Activated T-cell treated with anti-CD3 and anti-CD28 coated beads for 1 hour (primary cell): ENCODE results near the gene PCSK4.
"Not testable (repeated sequence)": the region's sequence is repeated elsewhere in the genome, so short reads cannot be mapped to it uniquely, and the experiment has no call there.

ENCODE experiments used
- DNase-seq: peaks from one replicate; pipeline ENCODE4 v3.0.0-alpha.2; 2020; ENCODE audit warnings: low read depth

Gene PCSK4

DNA sequence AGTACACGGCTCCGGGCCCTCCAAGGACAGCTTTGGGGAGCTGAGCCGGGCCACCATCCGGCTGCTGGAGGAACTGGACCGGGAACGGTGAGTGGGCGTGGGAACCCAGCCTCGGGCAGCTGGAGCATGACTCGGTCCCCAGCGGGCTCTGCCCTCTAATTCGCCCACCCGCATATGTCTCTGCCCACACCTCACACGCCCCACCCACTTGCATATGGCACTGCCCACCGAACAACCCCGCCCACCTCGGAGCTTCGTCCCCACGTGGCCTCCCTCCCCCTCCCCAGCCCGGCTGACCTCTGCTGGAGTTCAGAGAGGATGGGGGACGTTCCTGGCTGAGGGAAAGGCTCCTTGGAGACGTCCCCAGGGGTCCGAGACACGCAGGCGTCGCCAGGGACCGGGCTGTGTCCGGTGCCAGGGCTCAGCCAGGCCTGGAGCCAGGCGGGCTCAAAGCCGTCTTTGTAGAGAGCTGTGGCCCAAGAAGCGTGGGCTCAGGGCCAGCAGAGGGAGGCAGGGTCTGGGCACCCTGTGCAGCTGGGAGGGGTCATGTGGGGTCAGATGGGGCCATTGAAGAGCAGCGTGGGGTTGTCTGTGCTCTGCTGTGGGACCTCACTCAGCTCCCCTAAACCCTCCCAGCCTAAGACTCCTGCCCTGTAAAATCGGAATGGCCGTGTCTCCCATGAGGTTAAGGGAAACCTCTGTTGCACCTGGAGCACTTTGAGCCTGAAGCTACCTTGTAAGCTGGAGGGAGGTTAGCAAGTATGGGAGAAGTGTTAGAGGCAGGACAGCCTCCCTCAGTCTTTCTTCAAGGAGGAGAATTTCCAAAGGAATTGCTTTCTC, 36.4 kb downstream of the PCSK4 start:
- DNase-seq = no peak

DNA sequence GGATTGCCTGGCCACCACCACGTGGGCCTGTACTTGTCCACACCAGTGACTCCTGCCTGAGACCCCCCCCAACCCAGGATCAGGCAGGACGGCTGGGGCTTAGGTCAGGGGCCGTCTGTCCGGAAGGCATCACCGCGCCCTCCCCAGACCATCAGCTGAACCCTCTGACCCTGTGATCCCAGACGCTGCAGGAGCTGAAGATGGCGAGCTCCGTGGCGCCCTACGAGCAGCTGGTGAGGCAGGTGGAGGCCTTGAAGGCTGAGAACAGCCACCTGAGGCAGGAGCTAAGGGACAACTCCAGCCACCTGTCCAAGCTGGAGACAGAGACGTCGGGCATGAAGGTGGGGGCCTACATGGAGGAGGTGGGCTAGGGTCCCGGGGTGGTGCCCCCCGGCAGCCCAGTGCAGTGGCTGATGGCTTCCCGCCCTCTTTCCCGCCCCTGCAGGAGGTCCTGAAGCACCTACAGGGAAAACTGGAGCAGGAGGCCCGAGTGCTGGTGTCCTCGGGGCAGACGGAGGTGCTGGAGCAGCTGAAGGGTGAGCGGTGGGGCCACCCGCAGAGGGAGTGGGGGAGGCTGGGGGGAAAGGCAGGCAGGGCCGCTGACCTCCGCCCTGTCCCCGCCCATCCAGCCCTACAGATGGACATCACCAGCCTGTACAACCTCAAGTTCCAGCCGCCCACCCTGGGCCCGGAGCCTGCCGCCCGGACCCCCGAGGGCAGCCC, 37.2 kb downstream of the PCSK4 start:
- no peak for DNase-seq

- DNase-seq = no peak
Measured at GRCh38 chr19:1451916-1452801, 38.0 kb downstream of the PCSK4 start.

- DNase-seq = no peak
Measured at GRCh38 chr19:1450735-1451731, 39.1 kb downstream of the PCSK4 start.

GRCh38 chr19:1449467-1450442, 40.4 kb downstream of the PCSK4 start, which contains the start of gene APC2:
Gene APC2 (plus strand): TSS chr19:1450121. CDS start chr19:1453002, 2,881 bp downstream.
- DNase-seq = no peak

- DNase-seq = no peak
Measured at GRCh38 chr19:1447944-1448343, 42.2 kb downstream of the PCSK4 start.

GRCh38 chr19:1447504-1447903, 42.6 kb downstream of the PCSK4 start:
- DNase-seq = no peak

GRCh38 chr19:1446713-1447481, 43.3 kb downstream of the PCSK4 start:
- no peak for DNase-seq

DNA sequence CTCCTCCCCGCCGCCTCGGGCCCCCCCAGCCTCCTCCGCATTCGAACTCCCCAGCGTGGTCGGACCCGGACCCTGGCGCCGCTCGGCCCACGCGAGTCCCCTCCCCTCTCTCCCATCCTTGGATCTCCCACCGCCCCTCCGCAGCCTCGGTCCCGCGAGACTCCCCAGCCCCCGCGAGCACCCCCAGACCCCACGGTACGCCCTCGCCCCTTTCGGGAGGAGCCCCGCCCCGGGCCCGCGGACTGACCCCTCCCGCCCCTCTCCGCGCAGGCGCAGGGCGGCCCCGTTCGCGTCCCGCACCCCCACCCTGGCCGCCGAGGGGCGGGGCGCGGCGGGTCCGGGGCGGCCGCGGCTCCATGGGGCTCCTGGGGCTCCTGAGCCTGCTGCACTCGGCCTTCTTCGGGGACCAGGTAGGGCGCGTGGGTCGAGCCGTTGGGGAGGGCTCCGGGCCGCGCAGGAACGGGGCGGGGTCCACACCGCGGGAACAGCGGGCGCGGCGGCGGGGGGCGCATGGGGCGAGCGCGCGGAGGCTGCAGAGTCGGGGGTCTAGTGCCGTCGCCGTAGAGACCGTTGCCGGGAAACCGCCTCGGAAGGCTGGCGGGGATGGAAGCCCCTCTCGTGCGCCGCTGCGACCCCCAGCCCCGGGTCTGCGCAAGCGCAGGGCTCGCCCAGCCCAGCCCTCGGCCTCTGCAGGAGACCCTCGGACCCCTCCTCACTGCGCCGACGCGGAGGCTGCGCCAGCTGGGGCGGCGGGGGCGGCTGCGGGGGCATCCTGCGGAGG, 44.0 kb downstream of the PCSK4 start:
- no peak for DNase-seq

- peak; percentile 68 for DNase-seq
Measured at GRCh38 chr19:1445185-1445931, 44.8 kb downstream of the PCSK4 start.

DNA sequence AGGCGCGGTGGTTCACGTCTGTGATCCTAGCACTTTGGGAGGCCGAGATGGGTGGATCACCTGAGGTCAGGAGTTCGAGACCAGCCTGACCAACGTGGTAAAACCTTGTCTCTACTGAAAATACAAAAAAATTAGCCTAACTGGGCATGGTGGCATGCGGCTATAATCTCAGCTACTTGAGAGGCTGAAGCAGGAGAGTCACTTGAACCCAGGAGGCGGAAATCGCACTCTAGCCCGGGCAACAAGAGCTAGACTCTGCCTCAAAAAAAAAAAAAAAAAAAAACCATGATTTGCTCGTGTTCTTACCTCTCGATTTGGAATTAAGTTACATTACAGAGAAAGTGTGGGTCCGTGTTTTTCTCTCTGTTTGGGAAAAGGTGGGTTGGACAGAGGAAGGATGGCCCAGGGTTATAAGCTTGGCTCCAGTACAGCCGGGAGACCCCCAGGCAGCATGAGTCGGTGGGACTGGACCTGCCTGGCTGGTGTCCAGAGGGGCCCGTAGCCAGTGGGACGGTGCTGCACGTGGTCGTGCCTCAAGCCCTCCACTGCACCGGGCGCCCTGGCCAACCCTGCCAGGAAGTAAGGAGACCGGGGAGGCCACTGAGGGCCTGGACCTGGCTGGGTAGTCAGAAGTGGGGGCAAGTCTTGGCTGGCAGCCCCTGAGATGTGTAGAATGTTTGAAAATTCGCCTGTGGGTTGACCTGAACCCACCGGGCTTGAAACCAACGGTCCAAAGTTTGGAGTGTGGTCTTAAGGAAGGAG, 48.3 kb downstream of the PCSK4 start:
- DNase-seq = no peak

DNA sequence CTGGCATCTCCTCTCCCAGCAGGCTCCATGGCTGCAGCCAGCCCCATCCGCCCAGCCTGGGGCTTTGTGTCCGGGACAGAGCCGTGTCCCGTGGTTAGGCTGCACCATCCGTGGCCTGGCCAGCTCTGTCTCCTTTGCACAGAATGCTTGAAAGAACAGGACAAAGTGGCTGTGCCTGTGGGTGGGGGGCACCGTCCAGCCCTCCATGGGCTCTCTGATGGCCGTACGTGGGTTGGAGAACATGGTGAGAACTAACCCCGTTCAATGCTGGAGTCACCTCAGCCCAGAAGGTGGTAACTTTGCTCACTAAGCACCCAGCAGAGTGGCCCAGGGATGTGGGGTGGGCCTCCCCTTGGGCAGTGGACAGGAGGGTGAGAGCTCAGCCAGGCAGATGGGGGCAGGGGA, 49.1 kb downstream of the PCSK4 start:
- no peak for DNase-seq

GRCh38 chr19:1440418-1440801, 49.7 kb downstream of the PCSK4 start:
- DNase-seq = no peak

DNA sequence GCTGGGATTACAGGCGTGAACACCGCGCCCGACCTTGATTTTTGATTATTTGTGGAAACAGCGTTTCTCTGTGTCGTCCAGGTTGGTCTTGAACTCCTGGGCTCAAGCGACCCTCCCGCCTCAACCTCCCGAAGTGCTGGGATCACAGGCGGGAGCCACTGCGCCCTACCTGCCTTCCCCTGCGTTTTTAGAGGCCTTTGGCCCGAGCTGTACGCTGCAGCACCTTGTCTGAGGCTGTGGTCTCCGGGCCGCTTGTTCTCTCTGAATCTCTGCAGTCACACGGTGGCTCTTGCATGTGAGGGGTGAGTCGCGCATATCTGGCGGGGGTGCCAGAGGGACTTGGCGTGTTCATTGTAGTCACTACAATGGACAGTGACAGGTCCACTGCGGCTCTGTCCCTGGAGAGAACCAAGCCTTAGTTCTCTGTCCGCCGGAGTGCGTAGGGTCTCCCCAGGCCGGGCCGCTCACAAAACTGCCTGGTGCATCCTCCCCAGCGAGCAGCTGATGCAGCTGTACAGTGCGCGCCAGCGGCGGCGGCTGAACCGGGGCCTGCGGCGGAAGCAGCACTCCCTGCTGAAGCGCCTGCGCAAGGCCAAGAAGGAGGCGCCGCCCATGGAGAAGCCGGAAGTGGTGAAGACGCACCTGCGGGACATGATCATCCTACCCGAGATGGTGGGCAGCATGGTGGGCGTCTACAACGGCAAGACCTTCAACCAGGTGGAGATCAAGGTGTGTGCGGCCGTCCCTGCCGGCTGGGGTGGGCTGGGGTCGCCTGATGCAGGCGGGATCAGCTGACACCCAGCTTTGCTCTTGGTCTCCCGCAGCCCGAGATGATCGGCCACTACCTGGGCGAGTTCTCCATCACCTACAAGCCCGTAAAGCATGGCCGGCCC, 50.4 kb downstream of the PCSK4 start:
- DNase-seq = not testable (repeated sequence)

GRCh38 chr19:1438933-1439354, 51.2 kb downstream of the PCSK4 start:
- DNase-seq = no peak
